HEK293 (cell line): ENCODE measurements around the gene IGFALS.

Experiments
- FEZF1 ChIP-seq: fragments of 450-650 bp; formaldehyde crosslinking; IDR thresholded peaks from 2 replicates; pipeline ENCODE4 v1.5.1; 2016; ENCODE audit warnings: missing biosample characterization, missing genetic modification characterization
- HIC1 ChIP-seq: fragments of 450-650 bp; formaldehyde crosslinking; IDR thresholded peaks from 2 replicates; pipeline ENCODE4 v1.5.1; 2016; ENCODE audit warnings: missing biosample characterization, missing genetic modification characterization
- ZBTB21 ChIP-seq: fragments of 450-650 bp; formaldehyde crosslinking; IDR thresholded peaks from 2 replicates; pipeline ENCODE4 v1.5.1; 2017; ENCODE audit warnings: missing biosample characterization, missing genetic modification characterization
- ZBTB44 ChIP-seq: fragments of 450-650 bp; IDR thresholded peaks from 2 replicates; pipeline ENCODE4 v1.5.1; 2018; ENCODE audit warnings: missing biosample characterization, mild to moderate bottlenecking, missing genetic modification characterization
- ZNF140 ChIP-seq: fragments of 450-650 bp; formaldehyde crosslinking; IDR thresholded peaks from 2 replicates; pipeline ENCODE4 v1.5.1; 2016; ENCODE audit warnings: missing biosample characterization, missing genetic modification characterization
- ZNF239 ChIP-seq: fragments of 450-650 bp; formaldehyde crosslinking; IDR thresholded peaks from 2 replicates; pipeline ENCODE4 v1.5.1; 2016; ENCODE audit warnings: missing biosample characterization, missing genetic modification characterization
- ZNF335 ChIP-seq: fragments of 450-650 bp; formaldehyde crosslinking; conservative IDR thresholded peaks from 2 replicates; pipeline ENCODE4 v1.5.1; 2016; ENCODE audit warnings: missing biosample characterization, missing genetic modification characterization
- ZNF366 ChIP-seq: fragments of 450-650 bp; formaldehyde crosslinking; conservative IDR thresholded peaks from 2 replicates; pipeline ENCODE4 v1.5.1; 2016; ENCODE audit warnings: missing biosample characterization, missing genetic modification characterization
- ZNF423 ChIP-seq: fragments of 450-650 bp; formaldehyde crosslinking; IDR thresholded peaks from 2 replicates; pipeline ENCODE4 v1.5.1; 2016; ENCODE audit warnings: missing biosample characterization, missing genetic modification characterization
- ZNF529 ChIP-seq: fragments of 450-650 bp; formaldehyde crosslinking; IDR thresholded peaks from 2 replicates; pipeline ENCODE4 v1.5.1; 2017; ENCODE audit warnings: missing genetic modification characterization, missing biosample characterization; ENCODE audit not compliant: insufficient replicate concordance
- ZNF530 ChIP-seq: fragments of 450-650 bp; formaldehyde crosslinking; IDR thresholded peaks from 2 replicates; pipeline ENCODE4 v1.5.1; 2016; ENCODE audit warnings: low read depth, missing biosample characterization, missing genetic modification characterization
- ZNF623 ChIP-seq: fragments of 450-650 bp; formaldehyde crosslinking; IDR thresholded peaks from 2 replicates; pipeline ENCODE4 v1.5.1; 2016; ENCODE audit warnings: missing biosample characterization, missing genetic modification characterization
- ZNF660 ChIP-seq: fragments of 450-650 bp; IDR thresholded peaks from 2 replicates; pipeline ENCODE4 v1.5.1; 2018; ENCODE audit warnings: missing biosample characterization, mild to moderate bottlenecking, missing genetic modification characterization
- TF ChIP-seq, protein P1 (sequence below): fragments of 450-650 bp; formaldehyde crosslinking; IDR thresholded peaks from 2 replicates; pipeline ENCODE4 v1.5.1; 2016; ENCODE audit warnings: missing biosample characterization, missing genetic modification characterization

GRCh38 chr16:1780677-1781072, 12.8 kb downstream of the IGFALS start:
- no peak for TF ChIP-seq HIC1
- TF ChIP-seq ZNF335, result no peak
- no peak for TF ChIP-seq ZBTB21 (tag by site-specific recombination)
- TF ChIP-seq ZNF423, result no peak
- no peak for TF ChIP-seq ZNF660 (tag by site-specific recombination)
- no peak for TF ChIP-seq ZBTB44
- no peak for TF ChIP-seq ZNF529 (tag by site-specific recombination)
- TF ChIP-seq ZNF530 (tag by site-specific recombination), result no peak
- no peak for TF ChIP-seq ZNF366
- TF ChIP-seq ZNF140, result no peak
- no peak for TF ChIP-seq FEZF1
- TF ChIP-seq, protein P1, sequence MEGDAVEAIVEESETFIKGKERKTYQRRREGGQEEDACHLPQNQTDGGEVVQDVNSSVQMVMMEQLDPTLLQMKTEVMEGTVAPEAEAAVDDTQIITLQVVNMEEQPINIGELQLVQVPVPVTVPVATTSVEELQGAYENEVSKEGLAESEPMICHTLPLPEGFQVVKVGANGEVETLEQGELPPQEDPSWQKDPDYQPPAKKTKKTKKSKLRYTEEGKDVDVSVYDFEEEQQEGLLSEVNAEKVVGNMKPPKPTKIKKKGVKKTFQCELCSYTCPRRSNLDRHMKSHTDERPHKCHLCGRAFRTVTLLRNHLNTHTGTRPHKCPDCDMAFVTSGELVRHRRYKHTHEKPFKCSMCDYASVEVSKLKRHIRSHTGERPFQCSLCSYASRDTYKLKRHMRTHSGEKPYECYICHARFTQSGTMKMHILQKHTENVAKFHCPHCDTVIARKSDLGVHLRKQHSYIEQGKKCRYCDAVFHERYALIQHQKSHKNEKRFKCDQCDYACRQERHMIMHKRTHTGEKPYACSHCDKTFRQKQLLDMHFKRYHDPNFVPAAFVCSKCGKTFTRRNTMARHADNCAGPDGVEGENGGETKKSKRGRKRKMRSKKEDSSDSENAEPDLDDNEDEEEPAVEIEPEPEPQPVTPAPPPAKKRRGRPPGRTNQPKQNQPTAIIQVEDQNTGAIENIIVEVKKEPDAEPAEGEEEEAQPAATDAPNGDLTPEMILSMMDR (tag by site-specific recombination), result no peak
- no peak for TF ChIP-seq ZNF239 (tag by site-specific recombination)
- no peak for TF ChIP-seq ZNF623
